ENCODE results near the gene SLC25A48. TPM values are rescaled to one million over a fixed set of nuclear protein-coding genes. Genes with fewer than 3 reads are reported as not detected.

The SLC25A48 gene
- total RNA-seq, 1 experiment from 2014 or later, result not detected

- intact Hi-C loops (cut with micrococcal nuclease; ENCODE audit: unreplicated experiment), result no loop called here
- CTCF ChIA-PET, result no interaction called here
These were observed 40.0 kb downstream of the SLC25A48 start for GRCh38 chr5:135874461-135874860.

GRCh38 chr5:135875567-135875966 is 41.1 kb downstream of the SLC25A48 start:
- POLR2A ChIA-PET (ENCODE audit: low non-redundant PET), result no interaction called here
- CTCF ChIA-PET, result no interaction called here
- H3K4me1 ChIP-seq (ENCODE audit: insufficient read depth, low read length, poor library complexity, severe bottlenecking), result no peaks in the 10 kb centered on the region
- H3K27me3 ChIP-seq (replicated peaks; ENCODE audit: insufficient read depth, low read depth, low read length, poor library complexity), result peaks cover 12% of the 10 kb centered on the region
- TF ChIP-seq EZH2 (IDR thresholded peaks at IDR 0.05; ENCODE audit: borderline replicate concordance, low read depth, low read length, poor library complexity, severe bottlenecking), result no peak
- TF ChIP-seq CTCF (conservative IDR thresholded peaks at IDR 0.05; ENCODE audit: low read depth, low read length), result no peak
- no peak for DNase-seq (ENCODE audit: low spot score)
- no peaks in the 10 kb centered on the region for H3K9me3 ChIP-seq (ENCODE audit: low read depth, low read length, poor library complexity, severe bottlenecking)
- H3K4me3 ChIP-seq (ENCODE audit: low read depth, low read length, poor library complexity, severe bottlenecking), result no peak overlapping the region
- no peak overlapping the region for H3K27ac ChIP-seq (ENCODE audit: low read depth, low read length, poor library complexity, severe bottlenecking)
- BruUV-seq (replicated peaks), result no TSS peak
- H3K36me3 ChIP-seq (ENCODE audit: insufficient read depth, low read length, poor library complexity, severe bottlenecking), result no peaks in the 10 kb centered on the region
- intact Hi-C loops (cut with micrococcal nuclease; ENCODE audit: unreplicated experiment), result no loop called here

More at GRCh38 chr5:135874461-135874860, 40.0 kb downstream of the SLC25A48 start:
- POLR2A ChIA-PET (ENCODE audit: low non-redundant PET), result no interaction called here
- Histone ChIP-seq H3K9me3 (ENCODE audit: low read depth, low read length, poor library complexity, severe bottlenecking) (no peaks in the 10 kb centered on the region), H3K4me1 (ENCODE audit: insufficient read depth, low read length, poor library complexity, severe bottlenecking) (no peaks in the 10 kb centered on the region), H3K27me3 (replicated peaks; ENCODE audit: insufficient read depth, low read depth, low read length, poor library complexity) (peaks cover 15% of the 10 kb centered on the region), H3K36me3 (ENCODE audit: insufficient read depth, low read length, poor library complexity, severe bottlenecking) (no peaks in the 10 kb centered on the region), H3K27ac (ENCODE audit: low read depth, low read length, poor library complexity, severe bottlenecking) (no peak overlapping the region), H3K4me3 (ENCODE audit: low read depth, low read length, poor library complexity, severe bottlenecking) (no peak overlapping the region)
- TF ChIP-seq EZH2 (IDR thresholded peaks at IDR 0.05; ENCODE audit: borderline replicate concordance, low read depth, low read length, poor library complexity, severe bottlenecking) (no peak), CTCF (conservative IDR thresholded peaks at IDR 0.05; ENCODE audit: low read depth, low read length) (no peak)
- no peak for DNase-seq (ENCODE audit: low spot score)
- BruUV-seq (replicated peaks), result no TSS peak

- BruUV-seq (replicated peaks), result no TSS peak
- Histone ChIP-seq H3K27me3 (replicated peaks; ENCODE audit: insufficient read depth, low read depth, low read length, poor library complexity) (peaks cover 18% of the 10 kb centered on the region), H3K9me3 (ENCODE audit: low read depth, low read length, poor library complexity, severe bottlenecking) (no peaks in the 10 kb centered on the region), H3K4me1 (ENCODE audit: insufficient read depth, low read length, poor library complexity, severe bottlenecking) (no peaks in the 10 kb centered on the region), H3K27ac (ENCODE audit: low read depth, low read length, poor library complexity, severe bottlenecking) (no peak overlapping the region), H3K36me3 (ENCODE audit: insufficient read depth, low read length, poor library complexity, severe bottlenecking) (no peaks in the 10 kb centered on the region), H3K4me3 (ENCODE audit: low read depth, low read length, poor library complexity, severe bottlenecking) (no peak overlapping the region)
- ChIA-PET CTCF (no interaction called here), POLR2A (ENCODE audit: low non-redundant PET) (no interaction called here)
- DNase-seq (ENCODE audit: low spot score), result no peak
- TF ChIP-seq CTCF (conservative IDR thresholded peaks at IDR 0.05; ENCODE audit: low read depth, low read length) (no peak), EZH2 (IDR thresholded peaks at IDR 0.05; ENCODE audit: borderline replicate concordance, low read depth, low read length, poor library complexity, severe bottlenecking) (no peak)
- intact Hi-C loops (cut with micrococcal nuclease; ENCODE audit: unreplicated experiment), result no loop called here
These were observed 41.7 kb downstream of the SLC25A48 start for GRCh38 chr5:135876146-135876545.

Measured in A673 (cell line).